Bronchial epithelial cell (primary cell): ENCODE results near the gene HBP1. TPM values are rescaled to one million over a fixed set of nuclear protein-coding genes. Genes with fewer than 3 reads are reported as not detected.

Experiments
- DNase-seq: peaks from one replicate; pipeline ENCODE4 v3.0.0-alpha.2; 2010; ENCODE audit warnings: low read depth
- FAIRE-seq: peaks from 2 replicates; lab custom pipeline; 2011; peaks lifted over from hg19 to GRCh38; lab: Jason Lieb, UNC
- H3K27me3 ChIP-seq: 2 replicates; pipeline ENCODE4 v1.5.1; 2011; ENCODE audit warnings: low read length; ENCODE audit not compliant: control insufficient read depth, insufficient read depth
- H3K36me3 ChIP-seq: 2 replicates; pipeline ENCODE4 v1.5.1; 2011; ENCODE audit warnings: low read length; ENCODE audit not compliant: control insufficient read depth, insufficient read depth
- H3K4me3 ChIP-seq: 2 replicates; pipeline ENCODE4 v1.5.1; 2011; ENCODE audit warnings: mild to moderate bottlenecking, low read depth, low read length, control low read depth
- total RNA-seq: library from RNA; depleted of rRNA; stranded (reverse); fragments of >200 nt; gene quantifications from 2 replicates; pipeline ENCODE4 v1.2.1, GENCODE V29; 2014
- TF ChIP-seq, protein P1 (sequence below): IDR thresholded peaks from 2 replicates; pipeline ENCODE4 v1.5.1; 2011; ENCODE audit warnings: mild to moderate bottlenecking, moderate library complexity, low read length, control low read depth, inconsistent platforms; ENCODE audit not compliant: insufficient read depth, severe bottlenecking

Gene HBP1
- total RNA-seq, 1 donor from 2014 or later: 69.5 TPM

GRCh38 chr7:107145067-107145838 is 23.6 kb upstream of the HBP1 start:
- Histone ChIP-seq H3K27me3 (peaks cover 2% of the 10 kb centered on the region), H3K36me3 (no peaks in the 10 kb centered on the region), H3K4me3 (no peak overlapping the region)
- TF ChIP-seq, protein P1, sequence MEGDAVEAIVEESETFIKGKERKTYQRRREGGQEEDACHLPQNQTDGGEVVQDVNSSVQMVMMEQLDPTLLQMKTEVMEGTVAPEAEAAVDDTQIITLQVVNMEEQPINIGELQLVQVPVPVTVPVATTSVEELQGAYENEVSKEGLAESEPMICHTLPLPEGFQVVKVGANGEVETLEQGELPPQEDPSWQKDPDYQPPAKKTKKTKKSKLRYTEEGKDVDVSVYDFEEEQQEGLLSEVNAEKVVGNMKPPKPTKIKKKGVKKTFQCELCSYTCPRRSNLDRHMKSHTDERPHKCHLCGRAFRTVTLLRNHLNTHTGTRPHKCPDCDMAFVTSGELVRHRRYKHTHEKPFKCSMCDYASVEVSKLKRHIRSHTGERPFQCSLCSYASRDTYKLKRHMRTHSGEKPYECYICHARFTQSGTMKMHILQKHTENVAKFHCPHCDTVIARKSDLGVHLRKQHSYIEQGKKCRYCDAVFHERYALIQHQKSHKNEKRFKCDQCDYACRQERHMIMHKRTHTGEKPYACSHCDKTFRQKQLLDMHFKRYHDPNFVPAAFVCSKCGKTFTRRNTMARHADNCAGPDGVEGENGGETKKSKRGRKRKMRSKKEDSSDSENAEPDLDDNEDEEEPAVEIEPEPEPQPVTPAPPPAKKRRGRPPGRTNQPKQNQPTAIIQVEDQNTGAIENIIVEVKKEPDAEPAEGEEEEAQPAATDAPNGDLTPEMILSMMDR: no peak
- no peak for DNase-seq
- FAIRE-seq: no peak

DNA sequence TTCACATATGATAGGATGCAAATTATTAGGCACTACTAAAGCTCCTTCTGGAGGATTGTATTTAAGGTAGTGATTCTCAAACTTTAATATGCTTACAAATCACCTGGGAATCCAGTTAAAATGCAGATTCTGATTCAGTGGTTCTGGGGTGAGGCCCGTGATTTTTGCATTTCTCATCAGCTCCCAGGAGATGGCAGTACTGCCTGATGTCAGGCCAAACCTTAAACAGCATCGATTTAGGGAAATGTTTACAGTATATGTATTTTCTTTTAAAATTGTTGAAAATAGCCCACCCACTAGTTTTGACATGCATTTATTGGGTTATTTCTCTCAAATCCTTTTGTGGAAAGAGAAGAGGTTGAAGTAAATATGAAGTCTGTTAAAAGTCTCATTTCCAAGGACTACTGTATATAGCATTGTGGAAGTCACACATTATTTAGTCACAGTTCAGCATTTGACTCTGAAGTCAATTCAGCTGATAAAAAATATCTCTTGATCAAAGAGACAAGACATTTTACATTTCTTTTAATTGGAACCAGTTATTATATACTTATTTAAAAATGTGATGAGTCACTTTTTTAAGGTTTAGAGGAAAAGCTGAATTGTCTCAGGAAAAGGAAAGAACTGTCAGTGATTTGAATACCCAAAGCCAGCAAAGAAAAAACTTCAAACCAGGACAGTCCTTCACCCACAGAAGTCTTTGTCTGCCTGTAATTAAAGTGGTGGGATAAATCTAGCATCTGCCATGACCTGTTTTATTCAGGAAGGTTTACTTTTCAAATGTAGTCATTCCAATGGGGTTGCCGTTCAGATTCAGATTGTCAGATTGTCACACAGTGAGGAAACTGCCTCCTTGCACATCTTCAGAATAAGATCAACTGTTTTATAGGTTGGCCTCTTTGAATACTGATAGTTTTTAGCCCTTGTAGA is 21.1 kb upstream of the HBP1 start:
- DNase-seq: peak; percentile 44
- Histone ChIP-seq H3K36me3 (no peaks in the 10 kb centered on the region), H3K4me3 (no peak overlapping the region), H3K27me3 (no peaks in the 10 kb centered on the region)
- TF ChIP-seq, protein P1: peak; percentile 58
- FAIRE-seq: no peak

DNA sequence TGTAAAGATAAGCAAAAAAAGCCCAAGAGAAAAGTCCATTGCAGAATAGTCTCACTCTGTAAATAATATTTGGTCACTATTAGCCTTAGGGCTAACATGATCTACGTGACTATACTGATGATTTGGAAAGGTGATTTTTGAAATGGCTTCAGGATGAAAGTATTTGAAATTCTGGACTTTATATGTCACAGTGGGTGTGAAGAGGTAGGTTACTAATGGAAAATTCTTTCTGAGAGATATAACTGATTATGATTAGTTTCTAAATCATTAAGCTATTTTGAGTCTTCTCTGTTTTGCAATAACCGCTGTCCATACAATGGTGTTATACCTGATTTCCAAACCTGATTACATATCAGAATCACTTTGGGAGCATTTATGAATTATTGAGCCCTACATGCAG is 20.1 kb upstream of the HBP1 start:
- TF ChIP-seq, protein P1: no peak
- FAIRE-seq: no peak
- H3K4me3 ChIP-seq: no peak overlapping the region
- H3K27me3 ChIP-seq: no peaks in the 10 kb centered on the region
- DNase-seq: no peak
- H3K36me3 ChIP-seq: no peaks in the 10 kb centered on the region

DNA sequence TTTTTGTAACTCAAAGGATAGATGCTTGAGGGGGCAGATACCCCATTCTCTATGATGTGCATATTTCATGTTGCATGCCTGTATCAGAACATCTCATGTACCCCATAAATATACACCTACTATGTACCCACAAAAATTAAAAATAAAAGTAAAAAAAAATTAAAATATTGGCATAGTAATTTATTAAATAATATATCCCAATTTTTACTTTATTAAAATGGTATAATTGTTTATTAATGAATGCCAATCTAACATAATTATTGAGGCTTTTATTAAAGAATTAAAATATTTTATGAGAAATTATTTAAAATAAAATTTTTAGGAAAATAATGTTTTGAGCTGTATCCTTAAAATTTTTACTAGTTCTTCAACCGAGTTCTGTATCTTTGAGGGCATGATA is 18.9 kb upstream of the HBP1 start:
- Histone ChIP-seq H3K36me3 (no peaks in the 10 kb centered on the region), H3K4me3 (no peak overlapping the region), H3K27me3 (peaks cover 1% of the 10 kb centered on the region)
- FAIRE-seq (no peak), DNase-seq (no peak)
- TF ChIP-seq, protein P1: no peak

- DNase-seq (peak; percentile 53), FAIRE-seq (no peak)
- TF ChIP-seq, protein P1: peak; percentile 32
- Histone ChIP-seq H3K36me3 (no peaks in the 10 kb centered on the region), H3K27me3 (peaks cover 2% of the 10 kb centered on the region), H3K4me3 (no peak overlapping the region)
These were observed 18.3 kb upstream of the HBP1 start for GRCh38 chr7:107150375-107151073.
